HEK293 (cell line): Measurements from ENCODE around the gene LAMA4.

Source experiments
- CTCF ChIA-PET: fragments of 350-600 bp; formaldehyde crosslinking; extraction: SDS; loops from one replicate; lab custom pipeline; 2021; ENCODE audit warnings: antibody characterized with exemption; lab: Yijun Ruan, JAX
- POLR2A ChIA-PET: fragments of 300-600 bp; formaldehyde crosslinking; extraction: SDS; loops from one replicate; lab custom pipeline; 2020; ENCODE audit warnings: antibody characterized with exemption, inconsistent platforms; lab: Yijun Ruan, JAX
- H3K27ac ChIP-seq: fragments of 200-500 bp; sonication (Bioruptor generic); 2 replicates; pipeline ENCODE4 v1.5.1; 2014; ENCODE audit warnings: low read depth, low read length, control low read depth, inconsistent platforms; ENCODE audit errors: extremely low read depth
- H3K36me3 ChIP-seq, 2 experiments: fragments of 200-500 bp in 1 of 2; sonication (Bioruptor generic) in 1 of 2; 1 replicate in 1 of 2; 2 replicates in 1 of 2; pipeline ENCODE4 v1.5.1; 2014 to 2017; ENCODE audit warnings: inconsistent platforms in 2 of 2, low read length in 2 of 2; ENCODE audit not compliant: control insufficient read depth in 2 of 2, insufficient read depth in 1 of 2
- H3K4me1 ChIP-seq: fragments of 200-500 bp; sonication (Bioruptor generic); 2 replicates; pipeline ENCODE4 v1.5.1; 2014; ENCODE audit warnings: mild to moderate bottlenecking, low read length, inconsistent platforms; ENCODE audit not compliant: control insufficient read depth, insufficient read depth
- H3K4me3 ChIP-seq: 2 replicates; pipeline ENCODE4 v1.5.1; 2011; ENCODE audit warnings: low read depth, mild to moderate bottlenecking, control low read depth, low read length, moderate library complexity
- H3K9me3 ChIP-seq: fragments of 200-500 bp; sonication (Bioruptor generic); 2 replicates; pipeline ENCODE4 v1.5.1; 2014; ENCODE audit warnings: low read depth, low read length, inconsistent platforms; ENCODE audit not compliant: control insufficient read depth, insufficient read depth
- EGR2 ChIP-seq: fragments of 450-650 bp; formaldehyde crosslinking; IDR thresholded peaks from 2 replicates; pipeline ENCODE4 v1.5.1; 2016; ENCODE audit warnings: low read depth, missing biosample characterization, missing genetic modification characterization
- OVOL3 ChIP-seq: fragments of 450-650 bp; formaldehyde crosslinking; IDR thresholded peaks from 2 replicates; pipeline ENCODE4 v1.5.1; 2016; ENCODE audit warnings: missing biosample characterization, missing genetic modification characterization
- PRDM1 ChIP-seq: fragments of 450-650 bp; formaldehyde crosslinking; IDR thresholded peaks from 2 replicates; pipeline ENCODE4; 2016; ENCODE audit warnings: missing biosample characterization, missing genetic modification characterization
- TRIM28 ChIP-seq: IDR thresholded peaks from 2 replicates; pipeline ENCODE4 v1.6.1; 2011; ENCODE audit warnings: low read length, control low read depth, borderline replicate concordance
- ZFP3 ChIP-seq: fragments of 450-650 bp; formaldehyde crosslinking; IDR thresholded peaks from 2 replicates; pipeline ENCODE4 v1.5.1; 2016; ENCODE audit warnings: low read depth, missing biosample characterization, missing genetic modification characterization
- ZIC2 ChIP-seq: fragments of 450-650 bp; formaldehyde crosslinking; IDR thresholded peaks from 2 replicates; pipeline ENCODE4 v1.5.1; 2016; ENCODE audit warnings: missing biosample characterization, missing genetic modification characterization
- ZNF155 ChIP-seq: fragments of 450-650 bp; formaldehyde crosslinking; IDR thresholded peaks from 2 replicates; pipeline ENCODE4 v1.5.1; 2016; ENCODE audit warnings: missing biosample characterization, missing genetic modification characterization
- ZNF169 ChIP-seq: fragments of 450-650 bp; formaldehyde crosslinking; IDR thresholded peaks from 2 replicates; pipeline ENCODE4 v1.5.1; 2016; ENCODE audit warnings: missing biosample characterization, missing genetic modification characterization
- ZNF311 ChIP-seq: fragments of 450-650 bp; formaldehyde crosslinking; IDR thresholded peaks from 2 replicates; pipeline ENCODE4 v1.5.1; 2017; ENCODE audit warnings: missing biosample characterization, missing genetic modification characterization, borderline replicate concordance
- ZNF341 ChIP-seq: fragments of 450-650 bp; formaldehyde crosslinking; IDR thresholded peaks from 2 replicates; pipeline ENCODE4; 2016; ENCODE audit warnings: low read depth, missing biosample characterization, missing genetic modification characterization
- ZNF350 ChIP-seq: fragments of 450-650 bp; formaldehyde crosslinking; IDR thresholded peaks from 2 replicates; pipeline ENCODE4 v1.5.0; 2017; ENCODE audit warnings: missing biosample characterization, mild to moderate bottlenecking, missing genetic modification characterization
- ZNF501 ChIP-seq: fragments of 450-650 bp; formaldehyde crosslinking; IDR thresholded peaks from 2 replicates; pipeline ENCODE4 v1.5.1; 2016; ENCODE audit warnings: missing biosample characterization, missing genetic modification characterization
- ZNF544 ChIP-seq: fragments of 450-650 bp; formaldehyde crosslinking; IDR thresholded peaks from 2 replicates; pipeline ENCODE4 v1.5.0; 2017; ENCODE audit warnings: missing biosample characterization, missing genetic modification characterization
- ZNF548 ChIP-seq: fragments of 450-650 bp; formaldehyde crosslinking; IDR thresholded peaks from 2 replicates; pipeline ENCODE4 v1.5.1; 2016; ENCODE audit warnings: missing biosample characterization, missing genetic modification characterization
- ZNF549 ChIP-seq: fragments of 450-650 bp; IDR thresholded peaks from 2 replicates; pipeline ENCODE4 v1.5.1; 2018; ENCODE audit warnings: missing biosample characterization, missing genetic modification characterization, mild to moderate bottlenecking, inconsistent platforms, moderate library complexity
- ZNF571 ChIP-seq: fragments of 450-650 bp; formaldehyde crosslinking; IDR thresholded peaks from 2 replicates; pipeline ENCODE4 v1.5.0; 2017; ENCODE audit warnings: missing biosample characterization, missing genetic modification characterization
- ZNF610 ChIP-seq: fragments of 450-650 bp; formaldehyde crosslinking; IDR thresholded peaks from 2 replicates; pipeline ENCODE4 v1.5.1; 2016; ENCODE audit warnings: missing biosample characterization, missing genetic modification characterization, borderline replicate concordance
- ZSCAN16 ChIP-seq: fragments of 450-650 bp; formaldehyde crosslinking; IDR thresholded peaks from 2 replicates; pipeline ENCODE4 v1.5.1; 2016; ENCODE audit warnings: missing biosample characterization, missing genetic modification characterization
- ZSCAN23 ChIP-seq: fragments of 450-650 bp; formaldehyde crosslinking; IDR thresholded peaks from 2 replicates; pipeline ENCODE4 v1.5.1; 2016; ENCODE audit warnings: missing biosample characterization, missing genetic modification characterization
- ZXDB ChIP-seq: fragments of 450-650 bp; formaldehyde crosslinking; IDR thresholded peaks from 2 replicates; pipeline ENCODE4 v1.5.1; 2016; ENCODE audit warnings: missing biosample characterization, missing genetic modification characterization
- TF ChIP-seq, protein P1 (sequence below): fragments of 450-650 bp; formaldehyde crosslinking; conservative IDR thresholded peaks from 2 replicates; pipeline ENCODE4 v1.5.1; 2016; ENCODE audit warnings: low read depth, missing biosample characterization, missing genetic modification characterization
- TF ChIP-seq, protein P2 (sequence below): fragments of 450-650 bp; formaldehyde crosslinking; IDR thresholded peaks from 2 replicates; pipeline ENCODE4 v1.5.1; 2016; ENCODE audit warnings: missing biosample characterization, missing genetic modification characterization
- TF ChIP-seq, protein P3 (sequence below): sonication (generic); formaldehyde crosslinking; IDR thresholded peaks from 2 replicates; pipeline ENCODE4 v1.8.1; 2022; ENCODE audit warnings: mild to moderate bottlenecking, moderate library complexity, missing genetic modification reagents
- TF ChIP-seq, protein P4 (sequence below): fragments of 450-650 bp; formaldehyde crosslinking; IDR thresholded peaks from 2 replicates; pipeline ENCODE4 v1.5.1; 2017; ENCODE audit warnings: missing biosample characterization, mild to moderate bottlenecking, missing genetic modification characterization, moderate library complexity

Gene LAMA4

DNA sequence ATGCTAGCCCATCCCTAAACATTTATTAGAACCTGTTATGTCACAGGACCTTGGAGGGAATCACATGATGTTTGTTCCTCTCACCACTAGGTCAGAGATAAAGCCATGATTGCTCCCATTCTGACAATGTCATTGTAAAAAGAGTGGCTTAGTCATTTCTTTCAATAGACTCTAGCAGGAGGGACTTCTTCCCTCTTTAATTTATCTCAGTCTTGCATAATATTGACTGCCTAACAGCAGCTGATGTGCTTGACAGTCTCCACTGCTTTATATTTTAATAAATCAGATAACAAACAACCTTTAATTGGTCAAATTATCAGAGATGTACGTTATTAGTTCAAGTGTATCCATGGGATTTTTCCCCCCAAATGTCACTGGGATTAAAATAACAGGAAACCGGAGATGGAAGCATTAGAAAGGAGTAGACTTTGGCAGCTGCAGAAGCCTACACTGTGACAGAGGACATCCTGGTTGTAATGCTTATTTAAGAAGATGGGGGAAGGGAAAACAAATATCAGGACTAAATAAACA, 39.6 kb downstream of the LAMA4 start (continued):
- TF ChIP-seq, protein P1, sequence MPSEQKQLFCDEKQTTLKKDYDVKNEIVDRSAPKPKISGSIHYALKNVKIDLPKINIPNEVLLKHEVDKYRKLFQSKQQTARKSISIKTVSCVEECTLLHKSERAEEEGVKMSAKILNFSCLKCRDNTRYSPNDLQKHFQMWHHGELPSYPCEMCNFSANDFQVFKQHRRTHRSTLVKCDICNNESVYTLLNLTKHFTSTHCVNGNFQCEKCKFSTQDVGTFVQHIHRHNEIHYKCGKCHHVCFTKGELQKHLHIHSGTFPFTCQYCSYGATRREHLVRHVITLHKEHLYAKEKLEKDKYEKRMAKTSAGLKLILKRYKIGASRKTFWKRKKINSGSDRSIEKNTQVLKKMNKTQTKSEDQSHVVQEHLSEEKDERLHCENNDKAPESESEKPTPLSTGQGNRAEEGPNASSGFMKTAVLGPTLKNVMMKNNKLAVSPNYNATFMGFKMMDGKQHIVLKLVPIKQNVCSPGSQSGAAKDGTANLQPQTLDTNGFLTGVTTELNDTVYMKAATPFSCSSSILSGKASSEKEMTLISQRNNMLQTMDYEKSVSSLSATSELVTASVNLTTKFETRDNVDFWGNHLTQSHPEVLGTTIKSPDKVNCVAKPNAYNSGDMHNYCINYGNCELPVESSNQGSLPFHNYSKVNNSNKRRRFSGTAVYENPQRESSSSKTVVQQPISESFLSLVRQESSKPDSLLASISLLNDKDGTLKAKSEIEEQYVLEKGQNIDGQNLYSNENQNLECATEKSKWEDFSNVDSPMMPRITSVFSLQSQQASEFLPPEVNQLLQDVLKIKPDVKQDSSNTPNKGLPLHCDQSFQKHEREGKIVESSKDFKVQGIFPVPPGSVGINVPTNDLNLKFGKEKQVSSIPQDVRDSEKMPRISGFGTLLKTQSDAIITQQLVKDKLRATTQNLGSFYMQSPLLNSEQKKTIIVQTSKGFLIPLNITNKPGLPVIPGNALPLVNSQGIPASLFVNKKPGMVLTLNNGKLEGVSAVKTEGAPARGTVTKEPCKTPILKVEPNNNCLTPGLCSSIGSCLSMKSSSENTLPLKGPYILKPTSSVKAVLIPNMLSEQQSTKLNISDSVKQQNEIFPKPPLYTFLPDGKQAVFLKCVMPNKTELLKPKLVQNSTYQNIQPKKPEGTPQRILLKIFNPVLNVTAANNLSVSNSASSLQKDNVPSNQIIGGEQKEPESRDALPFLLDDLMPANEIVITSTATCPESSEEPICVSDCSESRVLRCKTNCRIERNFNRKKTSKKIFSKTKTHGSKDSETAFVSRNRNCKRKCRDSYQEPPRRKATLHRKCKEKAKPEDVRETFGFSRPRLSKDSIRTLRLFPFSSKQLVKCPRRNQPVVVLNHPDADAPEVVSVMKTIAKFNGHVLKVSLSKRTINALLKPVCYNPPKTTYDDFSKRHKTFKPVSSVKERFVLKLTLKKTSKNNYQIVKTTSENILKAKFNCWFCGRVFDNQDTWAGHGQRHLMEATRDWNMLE (tag by site-specific recombination), result 0 out of 2 replicates have a peak, but pooled peaks have one; percentile 12
- TF ChIP-seq ZNF571 (tag by site-specific recombination), result no peak
- no peak for TF ChIP-seq ZNF544 (tag by site-specific recombination)
- TF ChIP-seq, protein P2, sequence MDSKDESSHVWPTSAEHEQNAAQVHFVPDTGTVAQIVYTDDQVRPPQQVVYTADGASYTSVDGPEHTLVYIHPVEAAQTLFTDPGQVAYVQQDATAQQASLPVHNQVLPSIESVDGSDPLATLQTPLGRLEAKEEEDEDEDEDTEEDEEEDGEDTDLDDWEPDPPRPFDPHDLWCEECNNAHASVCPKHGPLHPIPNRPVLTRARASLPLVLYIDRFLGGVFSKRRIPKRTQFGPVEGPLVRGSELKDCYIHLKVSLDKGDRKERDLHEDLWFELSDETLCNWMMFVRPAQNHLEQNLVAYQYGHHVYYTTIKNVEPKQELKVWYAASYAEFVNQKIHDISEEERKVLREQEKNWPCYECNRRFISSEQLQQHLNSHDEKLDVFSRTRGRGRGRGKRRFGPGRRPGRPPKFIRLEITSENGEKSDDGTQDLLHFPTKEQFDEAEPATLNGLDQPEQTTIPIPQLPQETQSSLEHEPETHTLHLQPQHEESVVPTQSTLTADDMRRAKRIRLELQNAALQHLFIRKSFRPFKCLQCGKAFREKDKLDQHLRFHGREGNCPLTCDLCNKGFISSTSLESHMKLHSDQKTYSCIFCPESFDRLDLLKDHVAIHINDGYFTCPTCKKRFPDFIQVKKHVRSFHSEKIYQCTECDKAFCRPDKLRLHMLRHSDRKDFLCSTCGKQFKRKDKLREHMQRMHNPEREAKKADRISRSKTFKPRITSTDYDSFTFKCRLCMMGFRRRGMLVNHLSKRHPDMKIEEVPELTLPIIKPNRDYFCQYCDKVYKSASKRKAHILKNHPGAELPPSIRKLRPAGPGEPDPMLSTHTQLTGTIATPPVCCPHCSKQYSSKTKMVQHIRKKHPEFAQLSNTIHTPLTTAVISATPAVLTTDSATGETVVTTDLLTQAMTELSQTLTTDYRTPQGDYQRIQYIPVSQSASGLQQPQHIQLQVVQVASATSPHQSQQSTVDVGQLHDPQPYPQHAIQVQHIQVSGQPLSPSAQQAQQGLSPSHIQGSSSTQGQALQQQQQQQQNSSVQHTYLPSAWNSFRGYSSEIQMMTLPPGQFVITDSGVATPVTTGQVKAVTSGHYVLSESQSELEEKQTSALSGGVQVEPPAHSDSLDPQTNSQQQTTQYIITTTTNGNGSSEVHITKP (tag by site-specific recombination), result no peak
- TF ChIP-seq, protein P3, sequence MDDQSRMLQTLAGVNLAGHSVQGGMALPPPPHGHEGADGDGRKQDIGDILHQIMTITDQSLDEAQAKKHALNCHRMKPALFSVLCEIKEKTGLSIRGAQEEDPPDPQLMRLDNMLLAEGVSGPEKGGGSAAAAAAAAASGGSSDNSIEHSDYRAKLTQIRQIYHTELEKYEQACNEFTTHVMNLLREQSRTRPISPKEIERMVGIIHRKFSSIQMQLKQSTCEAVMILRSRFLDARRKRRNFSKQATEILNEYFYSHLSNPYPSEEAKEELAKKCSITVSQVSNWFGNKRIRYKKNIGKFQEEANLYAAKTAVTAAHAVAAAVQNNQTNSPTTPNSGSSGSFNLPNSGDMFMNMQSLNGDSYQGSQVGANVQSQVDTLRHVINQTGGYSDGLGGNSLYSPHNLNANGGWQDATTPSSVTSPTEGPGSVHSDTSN (CRISPR knock-in tag), result no peak
- no peak for TF ChIP-seq ZSCAN23 (tag by site-specific recombination)
- TF ChIP-seq TRIM28, result 0 out of 2 replicates have a peak, but pooled peaks have one; percentile 32
- no peak for TF ChIP-seq ZNF610 (tag by site-specific recombination)
- TF ChIP-seq, protein P4, sequence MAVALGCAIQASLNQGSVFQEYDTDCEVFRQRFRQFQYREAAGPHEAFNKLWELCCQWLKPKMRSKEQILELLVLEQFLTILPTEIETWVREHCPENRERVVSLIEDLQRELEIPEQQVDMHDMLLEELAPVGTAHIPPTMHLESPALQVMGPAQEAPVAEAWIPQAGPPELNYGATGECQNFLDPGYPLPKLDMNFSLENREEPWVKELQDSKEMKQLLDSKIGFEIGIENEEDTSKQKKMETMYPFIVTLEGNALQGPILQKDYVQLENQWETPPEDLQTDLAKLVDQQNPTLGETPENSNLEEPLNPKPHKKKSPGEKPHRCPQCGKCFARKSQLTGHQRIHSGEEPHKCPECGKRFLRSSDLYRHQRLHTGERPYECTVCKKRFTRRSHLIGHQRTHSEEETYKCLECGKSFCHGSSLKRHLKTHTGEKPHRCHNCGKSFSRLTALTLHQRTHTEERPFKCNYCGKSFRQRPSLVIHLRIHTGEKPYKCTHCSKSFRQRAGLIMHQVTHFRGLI, result no peak
- TF ChIP-seq ZNF548 (tag by site-specific recombination), result no peak
- no peak for TF ChIP-seq PRDM1 (tag by site-specific recombination)

DNA sequence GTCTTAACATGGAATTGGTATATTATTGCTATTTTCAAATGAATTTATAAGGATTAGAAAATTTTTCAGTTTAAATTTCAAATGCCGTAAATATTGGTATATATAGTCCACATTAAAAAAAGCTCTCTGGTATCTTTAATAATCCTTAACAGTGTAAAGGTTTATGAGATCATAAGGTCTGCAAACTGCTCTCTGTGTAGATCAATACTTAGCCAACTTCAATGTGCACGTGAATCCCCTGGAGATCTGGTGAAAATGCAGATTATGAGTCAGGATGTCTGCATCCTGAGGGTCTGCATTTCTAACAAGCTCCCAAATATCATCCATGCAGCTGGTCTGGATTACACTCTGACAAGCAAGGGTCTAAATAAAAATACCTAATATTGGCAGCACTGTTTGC, 43.5 kb downstream of the LAMA4 start:
- no peaks in the 10 kb centered on the region for H3K9me3 ChIP-seq
- CTCF ChIA-PET, result interaction anchor here (1.1 to 1.6 kb wide), 2 partner anchors 14 to 31 kb away, joined by 3 to 9 read pairs; no protein-coding TSS in a partner anchor
- no peak overlapping the region for H3K4me3 ChIP-seq
- H3K36me3 ChIP-seq, result no peaks in the 10 kb centered on the region
- POLR2A ChIA-PET, result no interaction called here
- TF ChIP-seq OVOL3 (tag by site-specific recombination) (no peak), ZNF169 (tag by site-specific recombination) (no peak), ZXDB (tag by site-specific recombination) (no peak), ZNF350 (tag by site-specific recombination) (no peak), EGR2 (tag by site-specific recombination) (no peak), ZNF501 (tag by site-specific recombination) (no peak), ZNF311 (tag by site-specific recombination) (no peak), ZNF549 (tag by site-specific recombination) (no peak), ZFP3 (tag by site-specific recombination) (no peak), ZIC2 (tag by site-specific recombination) (no peak), ZNF341 (no peak), ZSCAN16 (tag by site-specific recombination) (no peak), ZNF155 (tag by site-specific recombination) (no peak)
- H3K27ac ChIP-seq, result no peak overlapping the region
- H3K4me1 ChIP-seq, result peaks cover 14% of the 10 kb centered on the region
